WTC11 (cell line): ENCODE results near the gene INCA1. TPM values are rescaled to one million over a fixed set of nuclear protein-coding genes. Genes with fewer than 3 reads are reported as not detected.

Source experiments
- ATF1 ChIP-seq: sonication (generic); formaldehyde crosslinking; IDR thresholded peaks from 2 replicates; pipeline ENCODE4 v1.8.1; 2023; ENCODE audit warnings: mild to moderate bottlenecking, moderate library complexity, missing genetic modification reagents
- ATF2 ChIP-seq: sonication (generic); formaldehyde crosslinking; IDR thresholded peaks from 2 replicates; pipeline ENCODE4 v1.8.1; 2022; ENCODE audit warnings: low read depth, missing genetic modification reagents, borderline replicate concordance
- E2F1 ChIP-seq: sonication (generic); formaldehyde crosslinking; IDR thresholded peaks from 2 replicates; pipeline ENCODE4 v1.8.0; 2022; ENCODE audit warnings: mild to moderate bottlenecking, missing genetic modification reagents
- E2F5 ChIP-seq: sonication (generic); formaldehyde crosslinking; IDR thresholded peaks from 2 replicates; pipeline ENCODE4 v1.8.1; 2022; ENCODE audit warnings: mild to moderate bottlenecking, moderate library complexity, missing genetic modification reagents
- FOXP4 ChIP-seq: sonication (generic); formaldehyde crosslinking; IDR thresholded peaks from 2 replicates; pipeline ENCODE4 v1.8.0; 2022; ENCODE audit warnings: mild to moderate bottlenecking, missing genetic modification reagents
- GABPB1 ChIP-seq: sonication (generic); formaldehyde crosslinking; IDR thresholded peaks from 2 replicates; pipeline ENCODE4 v1.8.1; 2023; ENCODE audit warnings: mild to moderate bottlenecking, missing genetic modification reagents
- GRHL2 ChIP-seq: fragments of 250-450 bp; sonication (Bioruptor Pico); IDR thresholded peaks from 2 replicates; pipeline ENCODE4 v1.8.0; 2022; ENCODE audit warnings: mild to moderate bottlenecking, moderate library complexity; ENCODE audit not compliant: insufficient replicate concordance, severe bottlenecking
- HMGXB4 ChIP-seq: sonication (generic); formaldehyde crosslinking; IDR thresholded peaks from 2 replicates; pipeline ENCODE4 v1.8.1; 2023; ENCODE audit warnings: mild to moderate bottlenecking, moderate library complexity, missing genetic modification reagents
- JAZF1 ChIP-seq: fragments of 250-450 bp; sonication (Bioruptor Pico); IDR thresholded peaks from 2 replicates; pipeline ENCODE4 v1.9.0; 2021; ENCODE audit warnings: moderate library complexity, mild to moderate bottlenecking, inconsistent platforms
- JUN ChIP-seq: sonication (generic); formaldehyde crosslinking; IDR thresholded peaks from 2 replicates; pipeline ENCODE4 v1.8.0; 2023; ENCODE audit warnings: mild to moderate bottlenecking, missing genetic modification reagents
- KAT7 ChIP-seq: sonication (generic); formaldehyde crosslinking; IDR thresholded peaks from 2 replicates; pipeline ENCODE4 v1.8.1; 2023; ENCODE audit warnings: missing genetic modification reagents, mild to moderate bottlenecking, borderline replicate concordance
- MYBL2 ChIP-seq: sonication (generic); formaldehyde crosslinking; IDR thresholded peaks from 2 replicates; pipeline ENCODE4 v1.8.1; 2023; ENCODE audit warnings: mild to moderate bottlenecking, moderate library complexity, missing genetic modification reagents
- NR1H2 ChIP-seq: sonication (generic); formaldehyde crosslinking; IDR thresholded peaks from 2 replicates; pipeline ENCODE4 v1.9.0; 2021; ENCODE audit warnings: mild to moderate bottlenecking, moderate library complexity, missing genetic modification reagents
- NR2C2 ChIP-seq: sonication (generic); formaldehyde crosslinking; IDR thresholded peaks from 2 replicates; pipeline ENCODE4 v1.8.0; 2022; ENCODE audit warnings: mild to moderate bottlenecking, missing genetic modification reagents
- PRDM15 ChIP-seq: sonication (generic); formaldehyde crosslinking; IDR thresholded peaks from 2 replicates; pipeline ENCODE4 v1.8.0; 2022; ENCODE audit warnings: missing genetic modification reagents
- PREB ChIP-seq: sonication (generic); formaldehyde crosslinking; IDR thresholded peaks from 2 replicates; pipeline ENCODE4 v1.8.1; 2022; ENCODE audit warnings: mild to moderate bottlenecking, missing genetic modification reagents, moderate library complexity, borderline replicate concordance
- SMAD3 ChIP-seq: sonication (generic); formaldehyde crosslinking; IDR thresholded peaks from 2 replicates; pipeline ENCODE4 v1.8.0; 2022; ENCODE audit warnings: missing genetic modification reagents, mild to moderate bottlenecking, borderline replicate concordance
- TEAD1 ChIP-seq: sonication (generic); formaldehyde crosslinking; IDR thresholded peaks from 2 replicates; pipeline ENCODE4 v1.8.0; 2022; ENCODE audit warnings: mild to moderate bottlenecking, missing genetic modification reagents
- ZNF121 ChIP-seq: sonication (generic); formaldehyde crosslinking; IDR thresholded peaks from 2 replicates; pipeline ENCODE4 v1.8.0; 2023; ENCODE audit warnings: missing genetic modification reagents
- ZNF232 ChIP-seq: sonication (generic); formaldehyde crosslinking; IDR thresholded peaks from 2 replicates; pipeline ENCODE4 v1.8.0; 2022; ENCODE audit warnings: mild to moderate bottlenecking, missing genetic modification reagents
- total RNA-seq: library from RNA; stranded (reverse); gene quantifications from 3 replicates; pipeline ENCODE4 v1.2.3, GENCODE V29; 2021

The INCA1 gene
- total RNA-seq, 1 experiment from 2014 or later, result 0.61 TPM

- no peak for TF ChIP-seq E2F1
- TF ChIP-seq HMGXB4 (CRISPR knock-in tag), result peak; percentile 84; the same call in 1 of the 2 replicates
- 0 out of 2 replicates have a peak, but pooled peaks have one; percentile 26 for TF ChIP-seq PREB
- peak; percentile 94 for TF ChIP-seq KAT7
- TF ChIP-seq FOXP4 (CRISPR knock-in tag), result peak; percentile 72
- peak; percentile 42 for TF ChIP-seq JUN (CRISPR knock-in tag)
- TF ChIP-seq MYBL2, result peak; percentile 61; the same call in 1 of the 2 replicates
- 0 out of 2 replicates have a peak, but pooled peaks have one; percentile 44 for TF ChIP-seq SMAD3 (CRISPR knock-in tag)
- no peak for TF ChIP-seq GRHL2
- TF ChIP-seq ZNF232 (CRISPR knock-in tag), result 0 out of 2 replicates have a peak, but pooled peaks have one; percentile 66
- peak; percentile 25; the same call in 1 of the 2 replicates for TF ChIP-seq TEAD1
- TF ChIP-seq NR2C2 (CRISPR knock-in tag), result peak; percentile 17; the same call in 1 of the 2 replicates
- peak; percentile 72; the same call in 1 of the 2 replicates for TF ChIP-seq E2F5 (CRISPR knock-in tag)
- TF ChIP-seq ATF1, result peak; percentile 91; the same call in 1 of the 2 replicates
- TF ChIP-seq GABPB1, result peak; percentile 51
- no peak for TF ChIP-seq JAZF1 (CRISPR knock-in tag)
- TF ChIP-seq ATF2, result no peak
- TF ChIP-seq PRDM15 (CRISPR knock-in tag), result no peak
- TF ChIP-seq ZNF121 (CRISPR knock-in tag), result no peak
- no peak for TF ChIP-seq NR1H2
- TF ChIP-seq, all 79 proteins: peak for 31
Observed at GRCh38 chr17:4948166-4948930, 49.0 kb downstream of the INCA1 start, which contains the start of gene PFN1 (continued).
